ENCODE data around the gene H1-8.

DNA sequence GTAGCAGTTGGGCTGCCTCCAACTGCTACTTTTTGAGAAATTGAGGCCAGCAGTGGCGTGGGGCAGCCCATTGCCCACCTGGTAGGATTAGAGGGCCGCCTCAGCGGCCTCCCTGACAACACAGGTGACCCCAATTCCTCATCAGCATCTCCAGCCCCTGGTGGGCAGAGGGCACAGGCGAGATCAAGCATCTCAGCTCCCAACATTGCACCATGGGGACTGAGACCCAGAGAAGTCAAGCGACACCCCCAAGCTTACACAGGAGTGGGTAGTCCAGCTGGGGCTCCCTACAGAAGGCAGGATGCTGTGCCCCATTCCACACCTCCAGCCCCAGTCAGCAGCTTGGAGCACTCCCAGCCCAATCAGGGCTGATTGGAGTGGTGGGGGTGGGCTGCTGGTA lies 228 bp upstream of the H1-8 start:
- TF ChIP-seq, protein P1, sequence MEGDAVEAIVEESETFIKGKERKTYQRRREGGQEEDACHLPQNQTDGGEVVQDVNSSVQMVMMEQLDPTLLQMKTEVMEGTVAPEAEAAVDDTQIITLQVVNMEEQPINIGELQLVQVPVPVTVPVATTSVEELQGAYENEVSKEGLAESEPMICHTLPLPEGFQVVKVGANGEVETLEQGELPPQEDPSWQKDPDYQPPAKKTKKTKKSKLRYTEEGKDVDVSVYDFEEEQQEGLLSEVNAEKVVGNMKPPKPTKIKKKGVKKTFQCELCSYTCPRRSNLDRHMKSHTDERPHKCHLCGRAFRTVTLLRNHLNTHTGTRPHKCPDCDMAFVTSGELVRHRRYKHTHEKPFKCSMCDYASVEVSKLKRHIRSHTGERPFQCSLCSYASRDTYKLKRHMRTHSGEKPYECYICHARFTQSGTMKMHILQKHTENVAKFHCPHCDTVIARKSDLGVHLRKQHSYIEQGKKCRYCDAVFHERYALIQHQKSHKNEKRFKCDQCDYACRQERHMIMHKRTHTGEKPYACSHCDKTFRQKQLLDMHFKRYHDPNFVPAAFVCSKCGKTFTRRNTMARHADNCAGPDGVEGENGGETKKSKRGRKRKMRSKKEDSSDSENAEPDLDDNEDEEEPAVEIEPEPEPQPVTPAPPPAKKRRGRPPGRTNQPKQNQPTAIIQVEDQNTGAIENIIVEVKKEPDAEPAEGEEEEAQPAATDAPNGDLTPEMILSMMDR (IDR thresholded peaks at IDR 0.05) = no peak
- TF ChIP-seq POLR2A (IDR thresholded peaks at IDR 0.05) (no peak), EP300 (IDR thresholded peaks at IDR 0.05) (no peak)

All from tibial nerve (tissue), 4 donors.